DMS53 (cell line): ENCODE measurements around the gene RAB6A.
"Not testable (repeated sequence)": the region's sequence is repeated elsewhere in the genome, so short reads cannot be mapped to it uniquely, and the experiment has no call there.

Experiments
- DNase-seq: peaks from one replicate; lab custom pipeline; 2025; lab: John Stamatoyannopoulos, UW

The RAB6A gene

GRCh38 chr11:73726825-73727224 is 34.0 kb downstream of the RAB6A start:
- no peak for DNase-seq

- DNase-seq: no peak
Measured at GRCh38 chr11:73717136-73717535, 43.7 kb downstream of the RAB6A start.

- DNase-seq: peak; percentile 53
Measured at GRCh38 chr11:73716153-73717056, 44.5 kb downstream of the RAB6A start.

- DNase-seq: no peak
Measured at GRCh38 chr11:73715541-73715940, 45.3 kb downstream of the RAB6A start.

GRCh38 chr11:73710964-73711363 is 49.9 kb downstream of the RAB6A start:
- no peak for DNase-seq

GRCh38 chr11:73705053-73705452 is 55.8 kb downstream of the RAB6A start:
- no peak for DNase-seq

GRCh38 chr11:73693899-73694525 is 66.9 kb downstream of the RAB6A start:
- no peak for DNase-seq

GRCh38 chr11:73680687-73681086 is 80.2 kb downstream of the RAB6A start:
- DNase-seq: no peak

GRCh38 chr11:73676552-73676951 is 84.3 kb downstream of the RAB6A start:
- not testable (repeated sequence) for DNase-seq

- no peak for DNase-seq
Measured at GRCh38 chr11:73671701-73672100, 89.2 kb downstream of the RAB6A start.

GRCh38 chr11:73670808-73671207 is 90.1 kb downstream of the RAB6A start:
- DNase-seq: no peak

- DNase-seq: no peak
Measured at GRCh38 chr11:73667891-73668290, 93.0 kb downstream of the RAB6A start.

- no peak for DNase-seq
Measured at GRCh38 chr11:73664877-73665276, 96.0 kb downstream of the RAB6A start.

GRCh38 chr11:73663604-73664495 is 97.0 kb downstream of the RAB6A start:
- peak; percentile 33 for DNase-seq

GRCh38 chr11:73662445-73663157 is 98.3 kb downstream of the RAB6A start:
- peak; percentile 66 for DNase-seq

GRCh38 chr11:73661035-73661628 is 99.7 kb downstream of the RAB6A start:
- DNase-seq: peak; percentile 94

GRCh38 chr11:73660497-73661034 is 100.3 kb downstream of the RAB6A start:
- no peak for DNase-seq

GRCh38 chr11:73659961-73660360 is 100.9 kb downstream of the RAB6A start:
- DNase-seq: peak; percentile 71

GRCh38 chr11:73656985-73657384 is 103.9 kb downstream of the RAB6A start:
- DNase-seq: no peak

- no peak for DNase-seq
Measured at GRCh38 chr11:73655686-73656085, 105.2 kb downstream of the RAB6A start.

GRCh38 chr11:73654482-73655021 is 106.3 kb downstream of the RAB6A start:
- peak; percentile 49 for DNase-seq
